HFFc6 (cell line): ENCODE results near the gene NCAPH2. TPM values are rescaled to one million over a fixed set of nuclear protein-coding genes. Genes with fewer than 3 reads are reported as not detected.
"Not testable (repeated sequence)": the region's sequence is repeated elsewhere in the genome, so short reads cannot be mapped to it uniquely, and the experiment has no call there.

Source experiments
- DNase-seq: peaks from one replicate; pipeline ENCODE4 v3.0.0-alpha.2; 2018
- H3K27ac Mint-ChIP-seq: 2 replicates; pipeline ENCODE4 v1.8.0; 2020; ENCODE audit warnings: mild to moderate bottlenecking, mixed read lengths
- H3K27me3 Mint-ChIP-seq: 2 replicates; pipeline ENCODE4 v1.8.0; 2021; ENCODE audit warnings: mild to moderate bottlenecking, moderate library complexity, mixed read lengths; ENCODE audit not compliant: insufficient read depth
- H3K36me3 Mint-ChIP-seq: 2 replicates; pipeline ENCODE4 v1.8.0; 2021; ENCODE audit warnings: low read depth, mixed read lengths
- H3K4me1 Mint-ChIP-seq: 2 replicates; pipeline ENCODE4 v1.8.0; 2020; ENCODE audit warnings: low read depth, mixed read lengths
- H3K4me3 Mint-ChIP-seq: 2 replicates; pipeline ENCODE4 v1.8.0; 2020; ENCODE audit warnings: mild to moderate bottlenecking, moderate library complexity, mixed read lengths
- H3K9me3 Mint-ChIP-seq: 2 replicates; pipeline ENCODE4 v1.8.0; 2020; ENCODE audit warnings: mild to moderate bottlenecking, mixed read lengths
- total RNA-seq, 6 experiments: library from RNA; stranded (reverse); fragmentation: NEBNext Ultra II Directional; extraction: Animal tissue kit (Norgen Biotek cat#: 25700); gene quantifications; 2 replicates in 1 of 6; 3 replicates in 5 of 6; pipeline ENCODE4 v1.2.3, GENCODE V29; 2021
- TF ChIP-seq, protein P1 (sequence below): fragments of 200-600 bp; sonication (generic); IDR thresholded peaks from 2 replicates; pipeline ENCODE4 v1.5.0; 2021; ENCODE audit warnings: antibody characterized with exemption, mild to moderate bottlenecking

The NCAPH2 gene
- total RNA-seq, 6 experiments from 2014 or later = 31.7 to 54.1 (median 50.0) TPM

DNA sequence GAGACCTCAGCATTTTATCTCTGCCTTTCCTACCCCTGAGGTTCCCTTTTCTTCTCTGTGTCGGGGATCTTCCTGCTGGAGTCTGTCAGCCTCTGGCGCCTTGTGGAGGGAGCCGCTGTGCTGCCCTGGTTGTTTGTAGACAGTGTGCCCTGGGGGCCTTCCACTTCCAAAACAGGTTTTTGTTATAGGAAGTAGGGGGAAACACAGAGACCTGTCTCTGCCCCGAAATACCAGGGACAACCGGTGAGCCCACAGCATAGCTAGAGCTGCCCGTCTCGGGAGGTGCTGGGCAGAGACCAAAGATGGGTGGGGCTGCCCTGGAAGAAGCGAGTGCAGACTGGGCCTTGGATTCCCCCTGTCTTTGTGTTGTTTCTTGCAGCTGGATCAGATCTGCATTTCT is 8.0 kb downstream of the NCAPH2 start:
- peaks cover 11% of the 10 kb centered on the region; the same call in 1 of the 2 replicates for H3K36me3 Mint-ChIP-seq
- no peaks in the 10 kb centered on the region for H3K4me1 Mint-ChIP-seq
- no peak for DNase-seq
- H3K27ac Mint-ChIP-seq = no peak overlapping the region
- no peaks in the 10 kb centered on the region for H3K9me3 Mint-ChIP-seq
- no peaks in the 10 kb centered on the region for H3K27me3 Mint-ChIP-seq
- H3K4me3 Mint-ChIP-seq = no peak overlapping the region
- TF ChIP-seq, protein P1, sequence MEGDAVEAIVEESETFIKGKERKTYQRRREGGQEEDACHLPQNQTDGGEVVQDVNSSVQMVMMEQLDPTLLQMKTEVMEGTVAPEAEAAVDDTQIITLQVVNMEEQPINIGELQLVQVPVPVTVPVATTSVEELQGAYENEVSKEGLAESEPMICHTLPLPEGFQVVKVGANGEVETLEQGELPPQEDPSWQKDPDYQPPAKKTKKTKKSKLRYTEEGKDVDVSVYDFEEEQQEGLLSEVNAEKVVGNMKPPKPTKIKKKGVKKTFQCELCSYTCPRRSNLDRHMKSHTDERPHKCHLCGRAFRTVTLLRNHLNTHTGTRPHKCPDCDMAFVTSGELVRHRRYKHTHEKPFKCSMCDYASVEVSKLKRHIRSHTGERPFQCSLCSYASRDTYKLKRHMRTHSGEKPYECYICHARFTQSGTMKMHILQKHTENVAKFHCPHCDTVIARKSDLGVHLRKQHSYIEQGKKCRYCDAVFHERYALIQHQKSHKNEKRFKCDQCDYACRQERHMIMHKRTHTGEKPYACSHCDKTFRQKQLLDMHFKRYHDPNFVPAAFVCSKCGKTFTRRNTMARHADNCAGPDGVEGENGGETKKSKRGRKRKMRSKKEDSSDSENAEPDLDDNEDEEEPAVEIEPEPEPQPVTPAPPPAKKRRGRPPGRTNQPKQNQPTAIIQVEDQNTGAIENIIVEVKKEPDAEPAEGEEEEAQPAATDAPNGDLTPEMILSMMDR = no peak

DNA sequence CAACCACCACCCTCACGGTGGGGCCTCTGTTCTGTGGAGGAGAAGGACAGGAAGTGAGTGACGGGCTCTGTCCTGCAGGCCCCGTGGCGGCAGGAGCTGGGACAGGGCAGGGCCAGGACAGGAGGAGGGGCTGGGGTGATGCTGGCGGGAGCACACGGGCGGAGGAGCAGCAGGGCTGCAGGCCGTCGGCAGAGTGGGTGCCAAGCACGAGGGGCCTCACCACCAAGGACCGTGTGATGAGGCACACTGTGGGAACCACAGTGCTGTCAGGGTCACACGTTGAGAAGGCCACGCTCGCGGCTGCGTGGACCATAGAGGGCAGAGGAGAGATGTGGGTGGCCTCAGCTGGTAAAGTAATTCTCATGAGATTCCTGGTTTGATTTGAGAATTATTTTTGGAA is 8.9 kb downstream of the NCAPH2 start:
- H3K36me3 Mint-ChIP-seq = peaks cover 11% of the 10 kb centered on the region; the same call in 1 of the 2 replicates
- TF ChIP-seq, protein P1 = no peak
- DNase-seq = no peak

DNA sequence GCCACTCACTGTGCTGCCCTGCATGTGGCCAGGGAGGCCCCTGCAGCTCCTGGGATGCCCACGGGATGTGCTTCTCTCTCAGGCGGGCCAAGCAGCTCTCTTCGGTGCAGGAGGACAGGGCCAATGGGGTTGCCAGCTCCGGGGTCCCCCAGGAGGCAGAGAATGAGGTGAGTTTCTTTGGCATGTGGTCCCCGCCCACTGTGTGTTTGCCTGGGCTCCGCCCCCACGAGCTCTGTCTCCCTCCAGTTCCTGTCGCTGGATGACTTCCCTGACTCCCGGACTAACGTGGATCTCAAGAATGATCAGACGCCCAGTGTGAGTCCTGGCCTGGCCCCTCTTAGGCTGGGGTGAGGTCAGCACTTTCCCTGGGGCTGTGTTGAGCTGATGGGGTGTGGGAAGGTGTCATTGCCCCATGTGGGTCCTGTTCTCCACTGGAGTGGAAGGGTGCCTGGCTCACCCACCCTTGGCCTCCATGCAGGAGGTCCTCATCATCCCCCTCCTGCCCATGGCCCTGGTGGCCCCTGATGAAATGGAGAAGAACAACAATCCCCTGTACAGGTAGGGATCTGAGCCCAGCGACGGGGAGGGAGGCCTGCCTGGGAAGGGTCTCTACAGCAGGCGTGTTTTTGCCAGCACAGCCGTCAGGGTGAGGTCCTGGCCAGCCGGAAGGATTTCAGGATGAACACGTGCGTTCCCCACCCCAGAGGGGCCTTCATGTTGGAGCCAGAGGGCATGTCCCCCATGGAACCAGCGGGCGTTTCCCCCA is 9.7 kb downstream of the NCAPH2 start:
- H3K36me3 Mint-ChIP-seq = peaks cover 11% of the 10 kb centered on the region; the same call in 1 of the 2 replicates
- no peak overlapping the region for H3K4me3 Mint-ChIP-seq
- H3K27me3 Mint-ChIP-seq = no peaks in the 10 kb centered on the region
- DNase-seq = no peak
- TF ChIP-seq, protein P1 = no peak
- no peak overlapping the region for H3K27ac Mint-ChIP-seq
- no peaks in the 10 kb centered on the region for H3K4me1 Mint-ChIP-seq
- H3K9me3 Mint-ChIP-seq = no peaks in the 10 kb centered on the region

More for the DNA sequence above, 8.9 kb downstream of the NCAPH2 start:
- Mint-ChIP-seq H3K9me3 (no peaks in the 10 kb centered on the region), H3K4me1 (no peaks in the 10 kb centered on the region), H3K27ac (no peak overlapping the region), H3K27me3 (no peaks in the 10 kb centered on the region), H3K4me3 (no peak overlapping the region)

DNA sequence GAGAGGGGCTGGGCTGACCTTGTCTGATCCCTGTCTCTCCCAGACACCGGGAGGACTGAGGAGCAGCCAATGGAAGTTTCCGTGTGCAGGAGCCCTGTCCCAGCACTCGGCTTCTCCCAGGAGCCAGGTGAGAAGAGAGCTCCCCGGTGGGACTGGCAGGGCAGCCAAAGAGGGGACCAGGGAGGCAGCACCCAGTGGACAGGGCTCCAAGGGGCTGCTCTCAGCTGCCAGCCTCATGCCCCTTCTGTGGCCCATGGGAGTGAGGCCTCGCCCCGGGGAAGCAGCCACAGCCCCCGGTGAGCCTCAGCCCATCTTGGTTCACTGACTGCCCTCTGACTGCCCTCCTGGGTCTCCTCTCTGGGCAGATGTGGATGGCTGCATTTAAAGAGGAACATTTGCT is 10.6 kb downstream of the NCAPH2 start:
- no peaks in the 10 kb centered on the region for H3K4me1 Mint-ChIP-seq
- DNase-seq = no peak
- H3K27ac Mint-ChIP-seq = no peak overlapping the region
- H3K4me3 Mint-ChIP-seq = no peak overlapping the region
- peaks cover 11% of the 10 kb centered on the region; the same call in 1 of the 2 replicates for H3K36me3 Mint-ChIP-seq
- no peaks in the 10 kb centered on the region for H3K27me3 Mint-ChIP-seq
- H3K9me3 Mint-ChIP-seq = no peaks in the 10 kb centered on the region
- TF ChIP-seq, protein P1 = no peak

DNA sequence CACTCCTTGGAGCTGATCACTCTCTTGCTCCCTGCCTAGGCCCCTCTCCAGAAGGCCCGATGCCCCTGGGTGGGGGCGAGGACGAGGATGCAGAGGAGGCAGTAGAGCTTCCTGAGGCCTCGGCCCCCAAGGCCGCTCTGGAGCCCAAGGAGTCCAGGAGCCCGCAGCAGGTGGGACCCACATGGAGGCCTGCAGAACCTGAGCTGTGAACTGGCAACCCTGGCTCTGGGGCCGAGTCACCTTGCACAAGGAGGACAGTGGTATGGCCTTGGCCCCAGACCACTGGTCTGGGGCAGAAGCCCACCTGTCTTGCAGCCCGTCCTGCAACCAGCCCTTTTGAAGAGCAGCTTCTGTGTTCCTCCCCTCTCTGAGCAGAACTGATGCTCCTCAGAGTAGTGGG is 11.1 kb downstream of the NCAPH2 start:
- H3K27ac Mint-ChIP-seq = no peak overlapping the region
- H3K9me3 Mint-ChIP-seq = no peaks in the 10 kb centered on the region
- peaks cover 11% of the 10 kb centered on the region; the same call in 1 of the 2 replicates for H3K36me3 Mint-ChIP-seq
- TF ChIP-seq, protein P1 = no peak
- H3K4me1 Mint-ChIP-seq = peaks cover under 1% of the 10 kb centered on the region; the same call in 1 of the 2 replicates
- H3K27me3 Mint-ChIP-seq = no peaks in the 10 kb centered on the region
- no peak for DNase-seq
- H3K4me3 Mint-ChIP-seq = no peak overlapping the region

DNA sequence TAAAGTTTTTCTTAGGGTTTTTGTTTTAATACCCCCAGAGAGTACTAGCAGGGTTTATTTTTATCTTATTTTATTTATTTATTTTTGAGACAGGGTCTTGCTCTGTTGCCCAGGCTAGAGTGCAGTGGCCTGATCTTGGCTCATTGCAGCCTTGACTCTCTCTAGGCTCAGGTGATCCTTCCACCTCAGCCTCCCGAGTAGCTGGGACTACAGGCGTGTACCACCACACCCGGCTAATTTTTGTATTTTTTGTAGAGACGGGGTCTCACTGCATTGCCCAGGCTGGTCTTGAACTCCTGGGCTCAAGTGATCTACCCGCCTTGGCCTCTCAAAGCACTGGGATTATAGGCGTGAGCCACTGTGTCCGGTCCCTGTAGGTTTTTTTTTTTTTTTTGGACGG is 12.2 kb downstream of the NCAPH2 start:
- H3K9me3 Mint-ChIP-seq, H3K27me3 Mint-ChIP-seq, H3K4me3 Mint-ChIP-seq, DNase-seq, H3K4me1 Mint-ChIP-seq, H3K27ac Mint-ChIP-seq: not testable (repeated sequence)
- peaks cover 14% of the 10 kb centered on the region for H3K36me3 Mint-ChIP-seq
